GM10266 (cell line): ENCODE results near the gene DGKI.

Experiments used
- DNase-seq: peaks from one replicate; pipeline ENCODE4 v3.0.0; 2012; ENCODE audit errors: extremely low spot score
- CTCF ChIP-seq: IDR thresholded peaks from 2 replicates; pipeline ENCODE4 v1.5.1; 2012; ENCODE audit warnings: mild to moderate bottlenecking, low read depth; ENCODE audit not compliant: control insufficient read depth, insufficient read depth; ENCODE audit errors: missing control alignments

DGKI gene

GRCh38 chr7:137590071-137590755 is 256.6 kb downstream of the DGKI start:
- DNase-seq, result no peak
- no peak for TF ChIP-seq CTCF

- TF ChIP-seq CTCF, result no peak
- DNase-seq, result no peak
Measured at GRCh38 chr7:137587326-137587725, 259.4 kb downstream of the DGKI start.

- no peak for DNase-seq
Measured at GRCh38 chr7:137585591-137585990, 261.2 kb downstream of the DGKI start.

GRCh38 chr7:137583172-137583571 is 263.6 kb downstream of the DGKI start:
- no peak for DNase-seq
- TF ChIP-seq CTCF, result no peak

More at GRCh38 chr7:137585591-137585990, 261.2 kb downstream of the DGKI start:
- no peak for TF ChIP-seq CTCF

GRCh38 chr7:137579913-137580640 is 266.7 kb downstream of the DGKI start:
- no peak for DNase-seq
- no peak for TF ChIP-seq CTCF

- no peak for DNase-seq
- no peak for TF ChIP-seq CTCF
Measured at GRCh38 chr7:137578541-137578940, 268.2 kb downstream of the DGKI start.

GRCh38 chr7:137577184-137577583 is 269.6 kb downstream of the DGKI start:
- DNase-seq, result no peak
- no peak for TF ChIP-seq CTCF
